Panc1 (cell line): ENCODE results near the gene HTATSF1. TPM values are rescaled to one million over a fixed set of nuclear protein-coding genes. Genes with fewer than 3 reads are reported as not detected.

Experiments
- ATAC-seq: fragments of 200-7000 bp; cut with Tn5 transposase; 2 replicates; pipeline ENCODE4 v1.9.1; 2020; ENCODE audit warnings: mild to moderate bottlenecking, moderate library complexity
- BruUV-seq: library from RNA; stranded (reverse); fragments of 400-500 nt; replicated peaks from 2 replicates; lab custom pipeline; 2021; lab: Mats Ljungman, UMichigan
- CTCF ChIA-PET: fragments of 300-600 bp; sonication (Branson Sonifier 250); formaldehyde crosslinking; loops from one replicate; lab custom pipeline; 2022; ENCODE audit warnings: antibody characterized with exemption; lab: Charles Lee
- POLR2A ChIA-PET: fragments of 300-600 bp; sonication (Branson Sonifier 250); formaldehyde crosslinking; loops from one replicate; lab custom pipeline; 2022; ENCODE audit warnings: antibody characterized with exemption; lab: Charles Lee
- DNase-seq: peaks from one replicate; pipeline ENCODE4 v3.0.0-alpha.2; 2010; ENCODE audit warnings: low read depth, low spot score
- H3K27ac ChIP-seq: 2 replicates; pipeline ENCODE4 v1.5.1; 2011; ENCODE audit warnings: mild to moderate bottlenecking, low read length, inconsistent platforms
- H3K27me3 ChIP-seq: fragments of 200-500 bp; sonication (Bioruptor generic); 2 replicates; pipeline ENCODE4 v1.6.0; 2014; ENCODE audit warnings: low read length, inconsistent platforms; ENCODE audit not compliant: control insufficient read depth, insufficient read depth
- H3K36me3 ChIP-seq: fragments of 200-500 bp; sonication (Bioruptor generic); 2 replicates; pipeline ENCODE4 v1.5.1; 2014; ENCODE audit warnings: inconsistent platforms, mild to moderate bottlenecking, low read length, moderate library complexity; ENCODE audit not compliant: control insufficient read depth, insufficient read depth
- H3K4me1 ChIP-seq: 2 replicates; pipeline ENCODE4 v1.5.1; 2011; ENCODE audit warnings: inconsistent platforms, mild to moderate bottlenecking, low read length, moderate library complexity; ENCODE audit not compliant: control insufficient read depth, insufficient read depth
- H3K4me3 ChIP-seq, 2 experiments: 2 replicates each; pipeline ENCODE4 v1.5.1; 2011 to 2012; ENCODE audit warnings: low read depth in 2 of 2, low read length in 2 of 2, mild to moderate bottlenecking in 2 of 2, inconsistent platforms in 1 of 2, moderate library complexity in 1 of 2
- H3K9me3 ChIP-seq: fragments of 200-500 bp; sonication (Bioruptor generic); 2 replicates; pipeline ENCODE4 v1.5.1; 2014; ENCODE audit warnings: low read depth, mild to moderate bottlenecking, inconsistent platforms, low read length, moderate library complexity; ENCODE audit not compliant: control insufficient read depth, insufficient read depth
- POLR2AphosphoS5 ChIP-seq: IDR thresholded peaks from 2 replicates; pipeline ENCODE4 v1.6.1; 2012; ENCODE audit warnings: mild to moderate bottlenecking, low read depth, low read length, moderate library complexity
- REST ChIP-seq, 2 experiments: IDR thresholded peaks; 2 replicates each; pipeline ENCODE4 v1.6.1; 2011 to 2012; ENCODE audit warnings: low read depth in 2 of 2, control low read depth in 1 of 2, low read length in 1 of 2, mild to moderate bottlenecking in 1 of 2, moderate library complexity in 1 of 2; ENCODE audit not compliant: insufficient read depth in 1 of 2
- SIN3A ChIP-seq: IDR thresholded peaks from 2 replicates; pipeline ENCODE4 v1.6.1; 2012; ENCODE audit warnings: low read depth, mild to moderate bottlenecking, low read length, moderate library complexity, borderline replicate concordance; ENCODE audit not compliant: insufficient read depth
- TCF7L2 ChIP-seq: IDR thresholded peaks from 2 replicates; pipeline ENCODE4 v1.6.1; 2011; ENCODE audit warnings: mild to moderate bottlenecking, low read depth, low read length, inconsistent platforms
- in situ Hi-C: cut with HindIII; loops from 2 replicates; pipeline ENCODE4 v1.10.0; 2016; ENCODE audit warnings: low sequenced_read_pairs, low pct_unique_long_range_greater_than_20kb
- intact Hi-C: fragments of 100-400 bp; cut with micrococcal nuclease; formaldehyde crosslinking; loops from one replicate; pipeline ENCODE4 v1.10.0; 2022; ENCODE audit not compliant: unreplicated experiment
- total RNA-seq: library from RNA; stranded (reverse); gene quantifications from one replicate; pipeline ENCODE4 v1.2.1, GENCODE V29; 2021; ENCODE audit not compliant: unreplicated experiment
- TF ChIP-seq, protein P1 (sequence below): fragments of 450-650 bp; IDR thresholded peaks from 2 replicates; pipeline ENCODE4 v1.5.1; 2017; ENCODE audit warnings: mild to moderate bottlenecking

The HTATSF1 gene
- total RNA-seq, 1 experiment from 2014 or later = 76.0 TPM

DNA sequence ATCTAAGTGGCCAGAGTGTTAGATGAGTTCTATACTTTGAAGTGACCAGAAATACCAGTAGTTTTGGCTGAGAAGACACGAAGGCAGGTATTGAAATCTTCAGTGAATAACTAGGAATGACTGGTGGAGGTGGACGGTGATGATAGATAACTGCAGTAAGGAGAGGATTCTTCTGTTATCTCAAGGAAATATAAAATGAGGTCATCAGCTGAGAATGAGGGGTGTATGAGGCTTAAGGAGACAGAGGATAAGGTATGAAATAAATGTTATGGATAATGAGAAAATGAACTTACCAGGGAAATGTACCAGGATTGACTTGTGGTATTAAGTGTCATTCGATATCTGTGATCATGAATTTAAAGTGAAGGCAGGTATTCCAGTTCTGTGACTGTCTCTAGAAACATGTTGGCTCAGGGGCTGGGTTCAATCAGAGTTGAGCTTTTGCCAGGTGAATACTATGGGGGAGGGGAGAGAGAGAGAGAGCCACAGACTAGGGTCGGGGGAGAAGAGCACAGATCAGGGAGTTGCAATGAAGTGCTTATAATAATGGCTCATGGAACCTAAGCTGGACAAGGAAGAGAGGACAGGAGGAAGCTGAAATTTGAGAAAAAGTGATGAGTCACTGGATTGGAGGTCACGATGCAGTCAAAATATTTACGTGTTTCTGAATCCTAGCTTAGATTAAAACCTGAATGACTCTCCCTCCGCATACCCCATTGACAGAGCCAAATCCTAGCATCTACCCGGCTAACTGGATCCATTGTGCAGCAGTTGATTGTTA is 47.2 kb upstream of the HTATSF1 start:
- no peak for DNase-seq
- no TSS peak for BruUV-seq
- ATAC-seq = no peak
- Histone ChIP-seq H3K4me1 (no peaks in the 10 kb centered on the region), H3K4me3 (no peak overlapping the region), H3K27ac (no peak overlapping the region), H3K27me3 (no peaks in the 10 kb centered on the region; the same call in 1 of the 2 replicates), H3K9me3 (no peaks in the 10 kb centered on the region), H3K36me3 (no peaks in the 10 kb centered on the region)
- ChIA-PET CTCF (no interaction called here), POLR2A (no interaction called here)
- TF ChIP-seq, protein P1, sequence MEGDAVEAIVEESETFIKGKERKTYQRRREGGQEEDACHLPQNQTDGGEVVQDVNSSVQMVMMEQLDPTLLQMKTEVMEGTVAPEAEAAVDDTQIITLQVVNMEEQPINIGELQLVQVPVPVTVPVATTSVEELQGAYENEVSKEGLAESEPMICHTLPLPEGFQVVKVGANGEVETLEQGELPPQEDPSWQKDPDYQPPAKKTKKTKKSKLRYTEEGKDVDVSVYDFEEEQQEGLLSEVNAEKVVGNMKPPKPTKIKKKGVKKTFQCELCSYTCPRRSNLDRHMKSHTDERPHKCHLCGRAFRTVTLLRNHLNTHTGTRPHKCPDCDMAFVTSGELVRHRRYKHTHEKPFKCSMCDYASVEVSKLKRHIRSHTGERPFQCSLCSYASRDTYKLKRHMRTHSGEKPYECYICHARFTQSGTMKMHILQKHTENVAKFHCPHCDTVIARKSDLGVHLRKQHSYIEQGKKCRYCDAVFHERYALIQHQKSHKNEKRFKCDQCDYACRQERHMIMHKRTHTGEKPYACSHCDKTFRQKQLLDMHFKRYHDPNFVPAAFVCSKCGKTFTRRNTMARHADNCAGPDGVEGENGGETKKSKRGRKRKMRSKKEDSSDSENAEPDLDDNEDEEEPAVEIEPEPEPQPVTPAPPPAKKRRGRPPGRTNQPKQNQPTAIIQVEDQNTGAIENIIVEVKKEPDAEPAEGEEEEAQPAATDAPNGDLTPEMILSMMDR = no peak
- no peak for TF ChIP-seq POLR2AphosphoS5
- no peak for TF ChIP-seq SIN3A
- TF ChIP-seq REST (IDR thresholded peaks at IDR 0.05; ENCODE audit: insufficient read depth in 1 of 2, low read depth in 2 of 2, low read length in 1 of 2) = no peak
- no peak for TF ChIP-seq TCF7L2
- intact Hi-C loops (no loop called here), in situ Hi-C loops (no loop called here)

- Histone ChIP-seq H3K27me3 (no peaks in the 10 kb centered on the region; the same call in none of the 2 replicates), H3K4me3 (no peak overlapping the region), H3K9me3 (no peaks in the 10 kb centered on the region), H3K4me1 (no peaks in the 10 kb centered on the region), H3K27ac (no peak overlapping the region), H3K36me3 (no peaks in the 10 kb centered on the region)
- TF ChIP-seq, protein P1 = no peak
- ATAC-seq (no peak), DNase-seq (no peak)
- intact Hi-C loops (no loop called here), in situ Hi-C loops (no loop called here)
- BruUV-seq = no TSS peak
- ChIA-PET POLR2A (no interaction called here), CTCF (interaction anchor here (0.6 kb wide), 1 partner anchor 17 kb away, joined by 12 read pairs; no protein-coding TSS in a partner anchor)
Measured at GRCh38 chrX:136452614-136453013, 44.8 kb upstream of the HTATSF1 start.
